ENCODE data around the gene RNF38.
"Not testable (repeated sequence)": the region's sequence is repeated elsewhere in the genome, so short reads cannot be mapped to it uniquely, and the experiment has no call there.

GRCh38 chr9:36294996-36295395 is 105.1 kb downstream of the RNF38 start:
- TF ChIP-seq EZH2 (IDR thresholded peaks at IDR 0.05; ENCODE audit: borderline replicate concordance, insufficient read depth, low read length, poor library complexity, severe bottlenecking); CTCF (IDR thresholded peaks at IDR 0.05; ENCODE audit: poor library complexity, severe bottlenecking); POLR2AphosphoS5 (IDR thresholded peaks at IDR 0.05); REST (IDR thresholded peaks at IDR 0.05; ENCODE audit: borderline replicate concordance); EP300 (conservative IDR thresholded peaks at IDR 0.05; ENCODE audit: poor library complexity, severe bottlenecking); RAD21 (conservative IDR thresholded peaks at IDR 0.05); MXI1 (conservative IDR thresholded peaks at IDR 0.05; ENCODE audit: poor library complexity, severe bottlenecking): not testable (repeated sequence)

Data from neural cell (in vitro differentiated cells).